H1 (cell line): Measurements from ENCODE around the gene EPS8. TPM values are rescaled to one million over a fixed set of nuclear protein-coding genes. Genes with fewer than 3 reads are reported as not detected.

Experiments used
- SP2 ChIP-seq: IDR thresholded peaks from 2 replicates; pipeline ENCODE4 v1.6.1; 2012; ENCODE audit warnings: mild to moderate bottlenecking, low read length, inconsistent platforms
- polyA plus RNA-seq, 7 experiments: library from polyadenylated mRNA; depleted of rRNA in 3 of 7; stranded (reverse) in 5 of 7; unstranded in 2 of 7; fragments of >200 nt in 5 of 7; fragments of 200-250 nt in 2 of 7; gene quantifications; 1 replicate in 5 of 7; 2 replicates in 1 of 7; 4 replicates in 1 of 7; pipeline versions ENCODE4 v1.2.1 to v1.2.3, GENCODE V29; 2011 to 2013; ENCODE audit warnings: missing spikeins in 2 of 7, mixed read lengths in 2 of 7
- total RNA-seq: library from RNA; stranded (reverse); fragmentation: NEBNext Ultra II Directional; extraction: Animal tissue kit (Norgen Biotek cat#: 25700); gene quantifications from 2 replicates; pipeline ENCODE4 v1.2.1, GENCODE V29; 2021

The EPS8 gene
- total and polyA plus RNA-seq, 2 of the 8 experiments (the other 6 are each of a cell fraction or from before 2014, with no cell fraction given) = 3.0 to 4.6 TPM

- TF ChIP-seq SP2 = no peak
Observed at GRCh38 chr12:15776532-15776931, 12.7 kb downstream of the EPS8 start (continued).
